Motor neuron (in vitro differentiated cells): Measurements from ENCODE around the gene MADCAM1. TPM values are rescaled to one million over a fixed set of nuclear protein-coding genes. Genes with fewer than 3 reads are reported as not detected.
A peak's percentile ranks its signal among the peaks of the same experiment; 100 is the strongest.

Source experiments
- ATAC-seq, 8 experiments: fragments of 200-7000 bp; cut with Tn5 transposase; replicated peaks in 6 of 8; 2 replicates each; pipeline ENCODE4 v1.8.0; 2021; ENCODE audit warnings: mild to moderate bottlenecking in 8 of 8, moderate library complexity in 8 of 8
- H3K27ac ChIP-seq, 2 donors: fragments of 250-450 bp; sonication (Bioruptor Pico); 2 replicates each; pipeline ENCODE4 v1.9.0; 2021; ENCODE audit warnings: antibody characterized with exemption in 2 of 2, mild to moderate bottlenecking in 2 of 2, moderate library complexity in 1 of 2
- H3K4me1 ChIP-seq, 2 donors: fragments of 250-450 bp; sonication (Bioruptor Pico); replicated peaks in 1 of 2; 2 replicates each; pipeline ENCODE4 v1.6.1; 2021; ENCODE audit warnings: antibody characterized with exemption in 2 of 2, mild to moderate bottlenecking in 2 of 2, moderate library complexity in 1 of 2
- H3K4me3 ChIP-seq, 5 donors: fragments of 250-450 bp; sonication (Bioruptor Pico); 2 replicates each; pipeline ENCODE4 v1.9.0; 2021; ENCODE audit warnings: antibody characterized with exemption in 5 of 5, mild to moderate bottlenecking in 5 of 5, moderate library complexity in 4 of 5
- WGBS, 10 experiments: fragments of 450-650 bp; shearing (Covaris generic); methylation state at CpG; one replicate each; pipeline ENCODE4 v1.0.0; 2022; 5-methylcytosine and 5-hydroxymethylcytosine counted together
- in situ Hi-C, 9 experiments: fragments of 400-800 bp; cut with MboI; loops; one replicate each; pipeline ENCODE4 v1.15.0; 2021; ENCODE audit warnings: low sequenced_read_pairs in 9 of 9, low pct_unique_long_range_greater_than_20kb in 2 of 9; ENCODE audit not compliant: unreplicated experiment in 9 of 9
- total RNA-seq, 8 experiments: library from RNA; unstranded; fragments of 300-600 nt; gene quantifications; 2 replicates each; pipeline versions ENCODE4 v1.2.3 to v1.2.4, GENCODE V29; 2022

MADCAM1 gene
- total RNA-seq, 8 experiments from 2014 or later: 0.27 to 1.3 (median 0.57) TPM

DNA sequence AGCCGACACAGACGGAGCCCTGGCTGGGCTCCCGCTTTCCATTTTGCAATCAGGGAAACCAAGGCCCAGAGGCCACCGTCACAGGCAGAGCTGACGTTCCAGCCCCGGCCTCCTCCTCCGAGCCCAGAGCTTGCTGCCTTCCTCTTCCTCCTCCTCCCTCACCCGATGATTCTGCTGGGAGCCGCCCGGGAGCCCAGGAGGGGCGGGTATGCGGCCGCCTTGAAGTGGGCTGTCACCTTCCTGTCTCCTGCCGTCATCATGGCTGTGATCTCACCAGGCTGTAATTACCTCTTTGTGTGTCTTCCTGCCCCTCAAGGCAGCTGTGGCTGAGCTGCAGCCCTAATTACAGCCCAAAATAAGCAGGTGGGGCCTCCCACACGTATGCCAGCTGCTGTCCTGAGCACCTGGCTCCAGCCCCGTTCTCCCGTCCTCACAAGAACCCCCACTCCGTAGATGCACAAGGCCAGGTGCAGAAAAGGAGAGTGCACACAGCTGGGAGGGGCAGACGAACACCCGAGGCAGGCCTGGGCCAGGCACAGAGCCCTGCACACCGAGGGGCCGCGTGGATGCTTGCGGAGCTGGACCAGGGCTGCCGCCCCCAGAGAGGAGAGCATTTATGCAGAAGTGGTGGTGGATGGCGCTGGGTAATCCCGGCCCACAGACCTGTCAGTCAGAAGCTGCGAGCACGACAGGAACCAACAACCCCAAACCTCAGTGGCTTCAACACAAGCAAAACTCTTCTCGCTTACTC, 15.0 kb downstream of the MADCAM1 start:
- in situ Hi-C loops: no loop called here
- ATAC-seq: peak in 2 of 8 experiments; percentile 1 to 7
- 10 to 81% (median 70%) methylated on average over 2 to 10 of the region's 30 CpGs; no CpG with 5 or more reads in 4 of the 10 experiments for WGBS, 10 experiments
- H3K4me3 ChIP-seq: no peak overlapping the region
- H3K4me1 ChIP-seq: peaks cover 18 to 31% of the 10 kb centered on the region in 2 donors
- H3K27ac ChIP-seq: peak overlapping the region in 1 of 2 donors; percentile 69

DNA sequence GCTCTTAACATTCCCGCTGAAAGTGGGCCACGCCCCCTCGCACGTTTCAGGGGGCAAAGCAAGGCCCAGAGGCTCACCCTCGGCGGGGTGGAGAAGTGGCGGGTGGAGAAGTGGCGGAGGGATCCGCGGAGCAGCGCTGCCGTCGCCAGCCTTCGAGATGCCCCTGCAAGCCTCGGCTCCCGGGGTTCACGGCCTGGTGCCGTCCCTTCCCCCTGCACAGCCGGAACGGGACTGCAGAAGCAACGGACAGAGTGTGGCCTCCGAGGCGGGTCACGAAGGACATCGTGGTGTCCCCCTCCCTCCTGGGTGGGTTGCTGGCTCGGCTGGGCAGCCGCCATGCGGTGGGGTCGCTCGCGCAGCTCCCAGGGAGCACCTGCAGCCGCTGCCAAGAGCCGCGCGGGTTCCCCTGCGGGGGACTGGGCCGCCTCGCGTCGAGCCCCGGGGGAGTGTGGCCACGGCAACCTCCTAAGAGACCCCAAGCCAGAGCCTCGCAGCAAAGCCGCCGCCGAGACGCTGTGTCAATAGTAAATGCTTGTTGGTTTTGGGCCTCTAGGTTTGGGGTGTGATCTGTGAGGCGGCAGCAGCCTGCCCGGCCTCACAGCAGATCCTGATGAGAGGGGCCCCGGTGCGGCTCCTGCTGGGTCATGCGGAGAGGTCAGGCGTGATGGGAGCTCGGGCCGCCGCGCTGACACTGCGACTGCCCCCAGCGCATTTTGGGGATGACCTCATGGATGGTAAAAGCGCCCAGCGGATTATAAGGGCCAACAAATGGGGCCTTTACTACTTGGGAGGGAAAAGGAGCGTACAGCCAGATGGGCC, 16.5 kb downstream of the MADCAM1 start:
- peak in 5 of 8 experiments; percentile 24 to 62 (median 30) for ATAC-seq
- WGBS, 10 experiments: 20 to 82% (median 55%) methylated on average over 2 to 6 of the region's 62 CpGs; no CpG with 5 or more reads in 6 of the 10 experiments
- H3K27ac ChIP-seq: peak overlapping the region in 1 of 2 donors; percentile 71

GRCh38 chr19:513368-514165, 17.3 kb downstream of the MADCAM1 start:
- H3K4me3 ChIP-seq: no peak overlapping the region
- no peak for ATAC-seq
- 85 to 100% (median 97%) methylated on average over 1 to 7 of the region's 10 CpGs; no CpG with 5 or more reads in 4 of the 10 experiments for WGBS, 10 experiments
- H3K4me1 ChIP-seq: peaks cover 13 to 24% of the 10 kb centered on the region in 2 donors
- in situ Hi-C loops: no loop called here
- H3K27ac ChIP-seq: peak overlapping the region in 1 of 2 donors; percentile 71

More for the DNA sequence above, 16.5 kb downstream of the MADCAM1 start:
- no peak overlapping the region for H3K4me3 ChIP-seq
- H3K4me1 ChIP-seq: peaks cover 16 to 28% of the 10 kb centered on the region in 2 donors
- in situ Hi-C loops: no loop called here

GRCh38 chr19:514166-514663, 17.9 kb downstream of the MADCAM1 start:
- no peak overlapping the region for H3K4me3 ChIP-seq
- no peak overlapping the region for H3K27ac ChIP-seq
- ATAC-seq: no peak
- H3K4me1 ChIP-seq: peaks cover 15 to 28% of the 10 kb centered on the region in 2 donors
- in situ Hi-C loops: no loop called here
- 85 to 100% (median 100%) methylated on average over 1 to 6 of the region's 9 CpGs; no CpG with 5 or more reads in 3 of the 10 experiments for WGBS, 10 experiments

GRCh38 chr19:517721-518597, 21.7 kb downstream of the MADCAM1 start:
- in situ Hi-C loops: no loop called here

GRCh38 chr19:518598-519231, 22.4 kb downstream of the MADCAM1 start:
- H3K27ac ChIP-seq: no peak overlapping the region
- in situ Hi-C loops: no loop called here
- peaks cover 2 to 5% of the 10 kb centered on the region in 2 donors for H3K4me1 ChIP-seq
- ATAC-seq: peak in 3 of 8 experiments; percentile 5 to 11 (median 11)
- no peak overlapping the region for H3K4me3 ChIP-seq
- 70 to 100% (median 88%) methylated on average over 2 to 10 of the region's 58 CpGs; no CpG with 5 or more reads in 7 of the 10 experiments for WGBS, 10 experiments

More at GRCh38 chr19:517721-518597, 21.7 kb downstream of the MADCAM1 start:
- Histone ChIP-seq H3K27ac (no peak overlapping the region), H3K4me3 (no peak overlapping the region), H3K4me1 (peaks cover 6 to 9% of the 10 kb centered on the region in 2 donors)
- WGBS, 10 experiments: no CpG with 5 or more reads among the region's 10 CpGs
- peak; percentile 44 to 82 (median 76) for ATAC-seq

DNA sequence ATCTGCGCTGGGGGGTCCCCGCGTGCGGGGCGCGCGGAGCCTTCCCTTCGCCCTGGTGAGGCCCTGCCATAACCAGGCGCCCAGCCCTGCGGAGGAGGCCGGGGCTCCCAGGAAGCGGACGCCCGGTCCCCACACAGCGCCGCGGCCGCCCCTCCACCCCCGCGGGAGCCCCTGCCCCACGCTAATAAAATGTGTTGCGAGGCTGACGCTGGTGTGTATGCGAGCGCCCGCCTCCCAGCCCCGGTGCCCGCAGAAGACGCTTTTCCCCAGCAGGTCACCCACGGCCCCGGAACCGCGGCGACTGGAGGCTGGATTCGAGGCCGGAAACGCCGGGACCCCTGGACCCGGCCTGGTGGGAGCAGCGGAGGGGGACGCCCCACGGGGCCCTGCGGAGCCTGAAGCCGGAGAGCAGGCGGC, 23.2 kb downstream of the MADCAM1 start:
- no peak overlapping the region for H3K4me3 ChIP-seq
- 100% methylated on average over 3 of the region's 45 CpGs; no CpG with 5 or more reads in 8 of the 10 experiments for WGBS, 10 experiments
- in situ Hi-C loops: no loop called here
- ATAC-seq: no peak
- H3K4me1 ChIP-seq: peaks cover 6 to 11% of the 10 kb centered on the region in 2 donors
- no peak overlapping the region for H3K27ac ChIP-seq

DNA sequence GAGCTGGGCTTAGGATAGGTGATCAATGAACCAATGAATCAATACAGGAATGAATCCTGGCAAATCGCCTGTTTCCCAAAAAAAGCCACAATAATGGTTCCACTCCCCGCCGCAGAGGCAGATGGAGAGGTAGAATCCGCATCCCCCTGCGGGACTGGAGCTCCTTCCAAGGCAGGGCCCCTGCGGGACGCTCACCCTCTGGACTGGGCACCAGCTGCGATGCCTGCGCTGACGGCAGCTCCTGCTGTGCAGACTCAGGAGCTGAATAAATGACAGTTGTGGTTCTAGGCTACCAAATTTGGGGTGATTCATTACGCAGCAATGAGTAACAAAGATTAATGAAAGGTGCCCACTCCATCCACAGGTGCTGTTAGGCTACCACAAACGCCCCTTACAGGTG, 26.4 kb downstream of the MADCAM1 start:
- WGBS, 10 experiments: 75 to 100% (median 87%) methylated on average over 2 to 6 of the region's 12 CpGs; no CpG with 5 or more reads in 4 of the 10 experiments
- Histone ChIP-seq H3K27ac (no peak overlapping the region), H3K4me1 (peaks cover 6 to 16% of the 10 kb centered on the region in 2 donors), H3K4me3 (no peak overlapping the region)
- ATAC-seq: no peak
- in situ Hi-C loops: no loop called here

DNA sequence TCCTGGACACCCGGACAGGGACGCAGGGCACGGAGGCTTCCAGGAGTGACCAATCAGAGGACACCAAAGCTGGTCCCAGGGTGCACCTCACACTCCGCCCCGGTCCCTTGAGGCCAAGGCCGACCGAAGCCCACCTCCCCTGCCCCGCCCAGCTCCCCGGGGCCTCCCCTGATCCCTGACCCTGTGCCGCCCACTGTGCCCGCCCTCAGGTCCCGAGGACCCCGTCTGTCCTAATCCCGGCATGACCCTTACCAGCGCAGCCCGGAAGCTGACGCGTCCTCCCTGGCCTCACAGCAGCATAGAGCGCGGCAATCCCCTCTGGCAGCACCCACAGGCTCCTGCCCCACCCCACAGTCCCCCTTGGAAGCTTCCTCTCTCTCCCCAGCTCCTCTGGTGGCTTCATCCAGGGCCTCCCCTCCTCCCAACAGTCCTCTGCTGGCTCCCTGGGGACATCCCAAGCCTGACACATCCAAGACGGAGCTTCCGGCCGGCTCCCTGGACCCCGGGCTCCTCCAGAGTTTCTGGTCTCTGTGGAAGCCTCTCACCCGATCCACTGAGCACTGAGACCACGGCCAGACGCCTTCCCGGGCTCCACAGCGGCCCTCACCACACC, 27.9 kb downstream of the MADCAM1 start:
- in situ Hi-C loops: no loop called here
- WGBS, 10 experiments: 60% methylated on average over 3 of the region's 29 CpGs; no CpG with 5 or more reads in 9 of the 10 experiments
- H3K27ac ChIP-seq: no peak overlapping the region
- ATAC-seq: peak; percentile 4 to 72 (median 45)
- H3K4me3 ChIP-seq: no peak overlapping the region
- H3K4me1 ChIP-seq: peaks cover 4 to 11% of the 10 kb centered on the region in 2 donors

DNA sequence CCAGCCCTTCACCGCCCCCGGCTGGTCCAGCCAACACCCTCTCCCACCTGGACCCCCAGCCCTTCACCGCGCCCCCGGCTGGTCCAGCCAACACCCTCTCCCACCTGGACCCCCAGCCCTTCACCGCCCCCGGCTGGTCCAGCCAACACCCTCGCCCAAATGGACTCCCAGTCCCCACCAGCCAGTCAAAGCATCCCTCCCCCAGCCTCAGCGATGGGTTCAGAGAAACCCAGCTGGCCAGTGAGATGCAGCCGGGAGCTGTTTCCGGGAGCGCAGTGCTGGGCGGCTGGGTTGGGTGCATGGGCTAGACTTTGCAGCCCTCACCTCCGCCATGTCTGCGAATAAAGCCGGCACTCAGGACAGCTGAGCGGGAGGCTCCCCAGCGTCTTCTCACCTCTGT, 28.7 kb downstream of the MADCAM1 start:
- H3K4me3 ChIP-seq: no peak overlapping the region
- H3K4me1 ChIP-seq: peaks cover 4 to 11% of the 10 kb centered on the region in 2 donors
- H3K27ac ChIP-seq: no peak overlapping the region
- ATAC-seq: no peak
- WGBS, 10 experiments: no CpG with 5 or more reads among the region's 18 CpGs
- in situ Hi-C loops: no loop called here

- WGBS, 10 experiments: 52% methylated on average over 5 of the region's 13 CpGs; no CpG with 5 or more reads in 9 of the 10 experiments
- Histone ChIP-seq H3K27ac (no peak overlapping the region), H3K4me1 (peaks cover 7 to 16% of the 10 kb centered on the region in 2 donors), H3K4me3 (no peak overlapping the region)
- in situ Hi-C loops: no loop called here
- no peak for ATAC-seq
These were observed 29.7 kb downstream of the MADCAM1 start for GRCh38 chr19:525857-526419.
